RWPE1 (cell line): ENCODE measurements around the gene EEF1A2.

Source experiments
- CTCF ChIA-PET: fragments of 350-600 bp; sonication (Branson Sonifier 250); formaldehyde crosslinking; extraction: SDS; loops from one replicate; lab custom pipeline; 2021; lab: Yijun Ruan, JAX
- POLR2A ChIA-PET: fragments of 400-600 bp; formaldehyde crosslinking; extraction: SDS; loops from one replicate; lab custom pipeline; 2020; ENCODE audit warnings: antibody characterized with exemption; ENCODE audit not compliant: low non-redundant PET; lab: Yijun Ruan, JAX
- DNase-seq: peaks from one replicate; pipeline ENCODE4 v3.0.0; 2012; ENCODE audit warnings: low spot score
- H3K27ac ChIP-seq: fragments of 450-650 bp; 2 replicates; pipeline ENCODE4 v1.5.1; 2017
- CTCF ChIP-seq: fragments of 450-650 bp; conservative IDR thresholded peaks from 2 replicates; pipeline ENCODE4 v1.5.1; 2017; ENCODE audit warnings: low read depth, mild to moderate bottlenecking

The EEF1A2 gene

GRCh38 chr20:63491635-63492230, 7.2 kb downstream of the EEF1A2 start:
- POLR2A ChIA-PET = no interaction called here
- CTCF ChIA-PET = no interaction called here
- no peak for TF ChIP-seq CTCF

GRCh38 chr20:63491078-63491477, 7.8 kb downstream of the EEF1A2 start:
- TF ChIP-seq CTCF = no peak
- no peak for DNase-seq
- ChIA-PET POLR2A (no interaction called here), CTCF (interaction anchor here (1.0 kb wide), 1 partner anchor 182 kb away, joined by 3 read pairs; no protein-coding TSS in a partner anchor)
- H3K27ac ChIP-seq = no peak overlapping the region

More at GRCh38 chr20:63491635-63492230, 7.2 kb downstream of the EEF1A2 start:
- no peak overlapping the region for H3K27ac ChIP-seq
- DNase-seq = no peak

- TF ChIP-seq CTCF = no peak
- no peak for DNase-seq
- ChIA-PET CTCF (interaction anchor here (1.0 kb wide), 1 partner anchor 181 kb away, joined by 3 read pairs; no protein-coding TSS in a partner anchor), POLR2A (no interaction called here)
- H3K27ac ChIP-seq = no peak overlapping the region
These were observed 8.5 kb downstream of the EEF1A2 start for GRCh38 chr20:63490416-63490815.

GRCh38 chr20:63488315-63489251, 10.3 kb downstream of the EEF1A2 start:
- H3K27ac ChIP-seq = no peak overlapping the region
- TF ChIP-seq CTCF = no peak
- ChIA-PET CTCF (interaction anchor here (0.9 to 1.1 kb wide), 2 partner anchors 8 to 47 kb away, joined by 3 to 4 read pairs; no protein-coding TSS in a partner anchor), POLR2A (interaction anchor here (0.5 kb wide), 1 partner anchor 33 kb away, joined by 10 read pairs; no protein-coding TSS in a partner anchor)
- DNase-seq = no peak

GRCh38 chr20:63487781-63488241, 11.1 kb downstream of the EEF1A2 start:
- ChIA-PET POLR2A (no interaction called here), CTCF (interaction anchor here (0.9 kb wide), 2 partner anchors 9 kb away, joined by 4 to 7 read pairs; no protein-coding TSS in a partner anchor)
- DNase-seq = no peak
- H3K27ac ChIP-seq = no peak overlapping the region
- TF ChIP-seq CTCF = no peak

GRCh38 chr20:63487116-63487764, 11.6 kb downstream of the EEF1A2 start:
- TF ChIP-seq CTCF = no peak
- DNase-seq = no peak
- H3K27ac ChIP-seq = no peak overlapping the region
- POLR2A ChIA-PET = no interaction called here
- CTCF ChIA-PET = interaction anchor here (0.5 to 0.9 kb wide), 2 partner anchors 9 to 28 kb away, joined by 4 to 7 read pairs; no protein-coding TSS in a partner anchor
